Sigmoid colon (tissue), 4 donors: ENCODE measurements around the gene MCU.

Experiments used
- CTCF ChIP-seq, 4 experiments: fragments of 450-650 bp in 3 of 4; fragments of 200-600 bp in 1 of 4; IDR thresholded peaks; one replicate each; pipeline ENCODE4 v1.5.1; 2016 to 2019; ENCODE audit warnings: antibody characterized with exemption in 4 of 4, mild to moderate bottlenecking in 3 of 4, moderate library complexity in 2 of 4
- POLR2A ChIP-seq, 2 donors: fragments of 450-650 bp; IDR thresholded peaks; one replicate each; pipeline ENCODE4 v1.6.1; 2016; ENCODE audit warnings: antibody characterized with exemption in 2 of 2, mild to moderate bottlenecking in 2 of 2, moderate library complexity in 2 of 2
- POLR2AphosphoS5 ChIP-seq, 4 donors: sonication (generic); formaldehyde crosslinking; IDR thresholded peaks; one replicate each; pipeline ENCODE4 v1.6.1; 2017; ENCODE audit warnings: antibody characterized with exemption in 4 of 4

DNA sequence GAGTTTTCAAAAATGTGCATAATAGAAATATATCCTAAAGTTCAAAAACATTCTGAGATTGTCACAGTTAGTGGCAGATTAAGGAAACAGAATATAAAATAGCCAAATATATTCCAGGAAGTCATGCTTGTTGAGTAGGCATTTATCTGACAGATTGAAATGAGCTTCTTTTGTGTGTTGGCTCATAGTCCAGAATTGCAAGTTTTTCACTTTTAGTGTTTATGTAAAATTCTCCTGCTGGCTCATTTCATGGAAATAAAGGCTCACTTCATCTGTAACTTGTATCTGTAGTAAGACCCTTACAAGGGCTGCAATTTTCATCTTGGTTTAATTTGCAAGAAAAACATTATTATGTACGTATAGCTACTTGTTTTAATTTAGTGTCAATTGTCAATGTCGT lies 93.5 kb downstream of the MCU start:
- TF ChIP-seq CTCF (IDR thresholded peaks at IDR 0.05) (no peak), POLR2AphosphoS5 (IDR thresholded peaks at IDR 0.05) (no peak), POLR2A (IDR thresholded peaks at IDR 0.05) (no peak)
